ENCODE measurements around the gene FBXW8. TPM values are rescaled to one million over a fixed set of nuclear protein-coding genes. Genes with fewer than 3 reads are reported as not detected.
A peak's percentile ranks its signal among the peaks of the same experiment; 100 is the strongest.

The FBXW8 gene
- polyA plus RNA-seq, 3 donors: 2.0 to 5.2 (median 2.7) TPM

DNA sequence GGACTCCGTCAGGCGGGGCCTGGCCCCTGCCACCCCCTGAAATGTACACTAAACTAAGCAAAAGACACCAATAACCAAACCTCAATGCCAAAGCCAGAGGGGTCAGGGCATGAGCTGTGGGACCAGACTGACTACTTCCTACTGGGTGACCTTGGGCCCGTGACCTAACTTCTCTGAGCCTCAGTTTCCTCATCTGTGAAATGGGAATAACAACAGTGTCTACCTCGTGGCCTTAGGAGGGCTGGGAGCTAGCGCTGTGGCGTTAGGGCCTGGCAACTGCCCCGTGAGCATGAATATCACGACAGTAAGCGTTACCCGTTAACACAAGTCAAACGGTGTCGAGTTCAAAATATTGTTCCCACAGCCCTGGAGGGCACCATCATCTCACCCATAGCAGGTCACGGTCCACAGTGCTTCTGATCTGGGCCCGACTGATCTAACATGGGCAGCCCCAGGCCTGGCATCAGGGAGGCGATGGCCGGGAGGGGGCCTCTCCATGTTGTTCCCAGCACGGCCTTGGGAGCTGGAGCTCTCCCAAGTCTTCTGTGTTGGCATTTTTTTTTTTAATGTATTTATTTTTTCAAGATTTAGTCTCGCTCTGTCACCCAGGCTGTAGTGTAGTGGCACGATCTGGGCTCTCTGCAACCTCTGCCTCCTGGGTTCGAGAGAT lies 136.2 kb downstream of the FBXW8 start:
- H3K27ac ChIP-seq (ENCODE audit: low read depth in 1 of 2, low read length in 2 of 2): no peak overlapping the region
- peaks cover 0 to 2% (median 0%) of the 10 kb centered on the region in 7 donors for H3K9me3 Mint-ChIP-seq

DNA sequence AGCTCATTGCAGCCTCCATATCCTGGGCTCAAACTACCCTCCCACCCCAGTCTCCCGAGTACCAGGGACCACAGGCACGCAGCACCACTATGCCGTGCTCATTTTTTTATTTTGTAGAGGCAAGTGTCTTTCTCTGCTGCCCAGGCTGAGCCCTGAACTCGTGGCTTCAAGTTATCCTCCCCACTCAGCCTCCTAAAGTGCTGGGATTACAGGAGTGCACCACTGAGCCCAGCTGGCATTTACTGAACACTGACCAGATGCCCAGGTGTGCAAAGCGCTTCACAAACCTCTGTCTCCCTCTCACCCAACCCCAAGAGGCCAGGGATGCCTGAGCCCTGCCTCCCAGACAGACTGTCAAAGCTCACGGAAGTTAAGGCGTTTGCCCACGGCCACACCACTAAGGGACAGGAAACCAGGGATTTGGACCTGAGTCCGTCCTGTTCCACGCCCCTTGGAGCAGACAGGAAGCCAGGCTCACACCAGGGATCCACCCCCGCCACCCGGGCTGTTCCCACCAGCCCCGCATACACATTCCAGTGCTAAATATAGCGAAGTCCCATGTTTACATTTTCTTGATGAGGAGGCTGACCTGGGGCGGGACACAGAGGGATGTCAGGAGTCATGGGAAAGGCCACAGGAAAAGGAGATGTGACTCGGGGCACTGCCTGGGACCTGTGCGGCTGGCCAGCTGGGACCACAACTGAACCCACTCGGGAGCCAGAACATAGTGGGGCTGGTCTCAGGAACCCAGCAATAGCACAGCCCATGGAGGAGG lies 137.2 kb downstream of the FBXW8 start:
- Histone ChIP-seq H3K9me3 (replicated peaks in 1 of 2; ENCODE audit: control insufficient read depth in 1 of 2, insufficient read depth in 1 of 2, low read length in 2 of 2) (no peaks in the 10 kb centered on the region), H3K4me1 (ENCODE audit: control insufficient read depth in 1 of 2, insufficient read depth in 2 of 2, low read length in 2 of 2) (peaks cover 23 to 27% of the 10 kb centered on the region in 2 donors), H4K20me1 (ENCODE audit: insufficient read depth, low read length) (no peaks in the 10 kb centered on the region), H3K27me3 (ENCODE audit: control insufficient read depth in 2 of 2, insufficient read depth in 2 of 2, low read length in 2 of 2) (no peaks in the 10 kb centered on the region), H3K27ac (ENCODE audit: low read depth in 1 of 2, low read length in 2 of 2) (no peak overlapping the region), H3K9ac (ENCODE audit: insufficient read depth, low read length, poor library complexity, severe bottlenecking) (no peak overlapping the region), H3K4me3 (replicated peaks in 1 of 3; ENCODE audit: low read depth in 2 of 3, low read length in 3 of 3) (no peak overlapping the region), H3K4me2 (replicated peaks; ENCODE audit: extremely low read depth, low read length, poor library complexity, severe bottlenecking) (no peak overlapping the region), H2AFZ (ENCODE audit: insufficient read depth, low read depth, low read length, poor library complexity, severe bottlenecking) (no peak overlapping the region), H3K36me3 (replicated peaks in 1 of 2; ENCODE audit: control insufficient read depth in 1 of 2, insufficient read depth in 2 of 2, low read length in 2 of 2) (peaks cover 9 to 40% of the 10 kb centered on the region in 2 donors), H3K79me2 (ENCODE audit: insufficient read depth, low read length) (peaks cover 4% of the 10 kb centered on the region)
- H3K4me1 Mint-ChIP-seq: peaks cover 28% of the 10 kb centered on the region
- no peak overlapping the region for H3K4me3 Mint-ChIP-seq
- peaks cover 1 to 2% (median 2%) of the 10 kb centered on the region in 3 donors for H3K27me3 Mint-ChIP-seq (ENCODE audit: low read depth in 3 of 3)
- peak overlapping the region in 2 of 7 donors; percentile 27 to 40 for H3K27ac Mint-ChIP-seq
- 71% methylated on average over 14 of the region's 18 CpGs for WGBS (ENCODE audit: insufficient coverage)
- no peak for DNase-seq
- H3K36me3 Mint-ChIP-seq: peaks cover 41 to 71% of the 10 kb centered on the region in 2 donors
- intact Hi-C loops (cut with micrococcal nuclease): no loop called here
- peaks cover 0 to 2% (median 0%) of the 10 kb centered on the region in 7 donors for H3K9me3 Mint-ChIP-seq
- TF ChIP-seq, protein P1, sequence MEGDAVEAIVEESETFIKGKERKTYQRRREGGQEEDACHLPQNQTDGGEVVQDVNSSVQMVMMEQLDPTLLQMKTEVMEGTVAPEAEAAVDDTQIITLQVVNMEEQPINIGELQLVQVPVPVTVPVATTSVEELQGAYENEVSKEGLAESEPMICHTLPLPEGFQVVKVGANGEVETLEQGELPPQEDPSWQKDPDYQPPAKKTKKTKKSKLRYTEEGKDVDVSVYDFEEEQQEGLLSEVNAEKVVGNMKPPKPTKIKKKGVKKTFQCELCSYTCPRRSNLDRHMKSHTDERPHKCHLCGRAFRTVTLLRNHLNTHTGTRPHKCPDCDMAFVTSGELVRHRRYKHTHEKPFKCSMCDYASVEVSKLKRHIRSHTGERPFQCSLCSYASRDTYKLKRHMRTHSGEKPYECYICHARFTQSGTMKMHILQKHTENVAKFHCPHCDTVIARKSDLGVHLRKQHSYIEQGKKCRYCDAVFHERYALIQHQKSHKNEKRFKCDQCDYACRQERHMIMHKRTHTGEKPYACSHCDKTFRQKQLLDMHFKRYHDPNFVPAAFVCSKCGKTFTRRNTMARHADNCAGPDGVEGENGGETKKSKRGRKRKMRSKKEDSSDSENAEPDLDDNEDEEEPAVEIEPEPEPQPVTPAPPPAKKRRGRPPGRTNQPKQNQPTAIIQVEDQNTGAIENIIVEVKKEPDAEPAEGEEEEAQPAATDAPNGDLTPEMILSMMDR (IDR thresholded peaks at IDR 0.05): no peak

More for the DNA sequence above, 136.2 kb downstream of the FBXW8 start:
- H3K36me3 Mint-ChIP-seq: peaks cover 46 to 75% of the 10 kb centered on the region in 2 donors
- H3K27me3 Mint-ChIP-seq (ENCODE audit: low read depth in 3 of 3): peaks cover 1 to 2% (median 2%) of the 10 kb centered on the region in 3 donors
- H3K4me1 Mint-ChIP-seq: peaks cover 22% of the 10 kb centered on the region
- Histone ChIP-seq H3K9ac (ENCODE audit: insufficient read depth, low read length, poor library complexity, severe bottlenecking) (no peak overlapping the region), H2AFZ (ENCODE audit: insufficient read depth, low read depth, low read length, poor library complexity, severe bottlenecking) (no peak overlapping the region), H4K20me1 (ENCODE audit: insufficient read depth, low read length) (no peaks in the 10 kb centered on the region), H3K4me3 (replicated peaks in 1 of 3; ENCODE audit: low read depth in 2 of 3, low read length in 3 of 3) (no peak overlapping the region), H3K79me2 (ENCODE audit: insufficient read depth, low read length) (no peaks in the 10 kb centered on the region), H3K4me2 (replicated peaks; ENCODE audit: extremely low read depth, low read length, poor library complexity, severe bottlenecking) (no peak overlapping the region), H3K36me3 (replicated peaks in 1 of 2; ENCODE audit: control insufficient read depth in 1 of 2, insufficient read depth in 2 of 2, low read length in 2 of 2) (peaks cover 9 to 44% of the 10 kb centered on the region in 2 donors), H3K27me3 (ENCODE audit: control insufficient read depth in 2 of 2, insufficient read depth in 2 of 2, low read length in 2 of 2) (no peaks in the 10 kb centered on the region), H3K9me3 (replicated peaks in 1 of 2; ENCODE audit: control insufficient read depth in 1 of 2, insufficient read depth in 1 of 2, low read length in 2 of 2) (no peaks in the 10 kb centered on the region), H3K4me1 (ENCODE audit: control insufficient read depth in 1 of 2, insufficient read depth in 2 of 2, low read length in 2 of 2) (peaks cover 16 to 21% of the 10 kb centered on the region in 2 donors)
- DNase-seq: no peak
- H3K27ac Mint-ChIP-seq: peak overlapping the region in 1 of 7 donors; percentile 50
- intact Hi-C loops (cut with micrococcal nuclease): no loop called here
- 97% methylated on average over 13 of the region's 20 CpGs for WGBS (ENCODE audit: insufficient coverage)
- TF ChIP-seq, protein P1 (IDR thresholded peaks at IDR 0.05): no peak
- no peak overlapping the region for H3K4me3 Mint-ChIP-seq

Data from CD14-positive monocyte (primary cell).